HepG2 (cell line): ENCODE data around the gene NEK9. TPM values are rescaled to one million over a fixed set of nuclear protein-coding genes. Genes with fewer than 3 reads are reported as not detected.

Experiments used
- ATF7 ChIP-seq, 2 experiments: fragments of 450-650 bp in 1 of 2; sonication (generic) in 1 of 2; formaldehyde crosslinking in 1 of 2; IDR thresholded peaks; 2 replicates each; pipeline versions ENCODE4 v1.4.0 to v1.6.1; 2016 to 2020; ENCODE audit warnings: antibody characterized with exemption in 1 of 2, mild to moderate bottlenecking in 1 of 2, missing genetic modification reagents in 1 of 2
- CEBPB ChIP-seq: IDR thresholded peaks from 2 replicates; pipeline ENCODE4 v1.6.1; 2011; ENCODE audit warnings: low read depth, low read length, improper control_type of control experiment, borderline replicate concordance
- FOXK1 ChIP-seq: sonication (generic); formaldehyde crosslinking; IDR thresholded peaks from 2 replicates; pipeline ENCODE4 v1.4.0; 2020; ENCODE audit warnings: low read depth, missing genetic modification reagents, borderline replicate concordance
- GLI4 ChIP-seq: sonication (generic); formaldehyde crosslinking; IDR thresholded peaks from 2 replicates; pipeline ENCODE4 v1.5.1; 2020; ENCODE audit warnings: missing genetic modification reagents, mild to moderate bottlenecking, moderate library complexity, borderline replicate concordance
- IRF2 ChIP-seq: IDR thresholded peaks from 2 replicates; pipeline ENCODE4 v1.6.1; 2018; ENCODE audit warnings: missing genetic modification reagents, missing compliant biosample characterization
- JUNB ChIP-seq: sonication (generic); formaldehyde crosslinking; IDR thresholded peaks from 2 replicates; pipeline ENCODE4 v1.8.0; 2022; ENCODE audit warnings: missing genetic modification reagents, mild to moderate bottlenecking, borderline replicate concordance
- MEIS2 ChIP-seq: sonication (generic); formaldehyde crosslinking; IDR thresholded peaks from 2 replicates; pipeline ENCODE4 v1.9.0; 2021; ENCODE audit warnings: mild to moderate bottlenecking, missing genetic modification reagents
- MXI1 ChIP-seq: IDR thresholded peaks from 3 replicates; pipeline ENCODE4 v1.6.1; 2012; ENCODE audit warnings: low read depth, low read length, inconsistent platforms, borderline replicate concordance
- POLR2A ChIP-seq, 2 experiments: IDR thresholded peaks; 2 replicates each; pipeline ENCODE4 v1.6.1; 2011; ENCODE audit warnings: low read depth in 2 of 2, low read length in 2 of 2, mild to moderate bottlenecking in 1 of 2, moderate library complexity in 1 of 2; ENCODE audit not compliant: insufficient read depth in 1 of 2
- REPIN1 ChIP-seq: sonication (generic); formaldehyde crosslinking; IDR thresholded peaks from 2 replicates; pipeline ENCODE4 v1.8.0; 2022; ENCODE audit warnings: missing genetic modification reagents, low read depth, mild to moderate bottlenecking, borderline replicate concordance
- SNRNP70 ChIP-seq: fragments of 200-400 bp; formaldehyde crosslinking; IDR thresholded peaks from 2 replicates; pipeline ENCODE4 v1.6.1; 2017; ENCODE audit warnings: mild to moderate bottlenecking, low read depth, low read length, moderate library complexity
- ZNF501 ChIP-seq: sonication (generic); formaldehyde crosslinking; IDR thresholded peaks from 2 replicates; pipeline ENCODE4 v1.5.1; 2020; ENCODE audit warnings: mild to moderate bottlenecking, moderate library complexity, missing genetic modification reagents
- ZNF773 ChIP-seq: sonication (generic); formaldehyde crosslinking; IDR thresholded peaks from 2 replicates; pipeline ENCODE4 v1.4.0; 2020; ENCODE audit warnings: missing genetic modification reagents, borderline replicate concordance
- ZNF883 ChIP-seq: sonication (generic); formaldehyde crosslinking; IDR thresholded peaks from 2 replicates; pipeline ENCODE4 v1.5.1; 2020; ENCODE audit warnings: mild to moderate bottlenecking, missing genetic modification reagents; ENCODE audit errors: not compliant biosample characterization
- polyA plus RNA-seq, 8 experiments: library from polyadenylated mRNA; depleted of rRNA in 3 of 8; stranded (reverse) in 7 of 8; unstranded in 1 of 8; fragments of >200 nt; fragmentation: Illumina TruSeq in 4 of 8; extraction: Trizol in 4 of 8; gene quantifications; 2 replicates each; pipeline versions ENCODE4 v1.2.1 to v1.2.3, GENCODE V29; 2011 to 2016; ENCODE audit warnings: low read depth in 4 of 8, missing spikeins in 1 of 8, mixed read lengths in 1 of 8; ENCODE audit not compliant: insufficient read depth in 1 of 8
- total RNA-seq, 5 experiments: library from RNA; depleted of rRNA; stranded (reverse); fragments of >200 nt; fragmentation: Illumina TruSeq; extraction: Trizol; gene quantifications; 2 replicates each; pipeline ENCODE4 v1.2.3, GENCODE V29; 2016; ENCODE audit warnings: low read depth in 1 of 5
- TF ChIP-seq, protein P1 (sequence below): sonication (generic); formaldehyde crosslinking; IDR thresholded peaks from 2 replicates; pipeline ENCODE4 v1.5.1; 2020; ENCODE audit warnings: missing genetic modification reagents, mild to moderate bottlenecking, borderline replicate concordance
- TF ChIP-seq, protein P2 (sequence below): IDR thresholded peaks from 2 replicates; pipeline ENCODE4 v1.6.1; 2016; ENCODE audit warnings: low read depth
- TF ChIP-seq, protein P3 (sequence below): IDR thresholded peaks from 2 replicates; pipeline ENCODE4 v1.6.1; 2012; ENCODE audit warnings: inconsistent platforms
- TF ChIP-seq, protein P4 (sequence below): sonication (generic); formaldehyde crosslinking; IDR thresholded peaks from 2 replicates; pipeline ENCODE4 v1.4.0; 2020; ENCODE audit warnings: missing genetic modification reagents, borderline replicate concordance
- TF ChIP-seq, protein P5 (sequence below): sonication (generic); formaldehyde crosslinking; IDR thresholded peaks from 2 replicates; pipeline ENCODE4 v1.4.0; 2020; ENCODE audit warnings: mild to moderate bottlenecking, missing genetic modification reagents

Gene NEK9
- total and polyA plus RNA-seq, 2 of the 13 experiments (the other 11 are each of a cell fraction or from before 2014, with no cell fraction given): 16.5 to 27.3 TPM

DNA sequence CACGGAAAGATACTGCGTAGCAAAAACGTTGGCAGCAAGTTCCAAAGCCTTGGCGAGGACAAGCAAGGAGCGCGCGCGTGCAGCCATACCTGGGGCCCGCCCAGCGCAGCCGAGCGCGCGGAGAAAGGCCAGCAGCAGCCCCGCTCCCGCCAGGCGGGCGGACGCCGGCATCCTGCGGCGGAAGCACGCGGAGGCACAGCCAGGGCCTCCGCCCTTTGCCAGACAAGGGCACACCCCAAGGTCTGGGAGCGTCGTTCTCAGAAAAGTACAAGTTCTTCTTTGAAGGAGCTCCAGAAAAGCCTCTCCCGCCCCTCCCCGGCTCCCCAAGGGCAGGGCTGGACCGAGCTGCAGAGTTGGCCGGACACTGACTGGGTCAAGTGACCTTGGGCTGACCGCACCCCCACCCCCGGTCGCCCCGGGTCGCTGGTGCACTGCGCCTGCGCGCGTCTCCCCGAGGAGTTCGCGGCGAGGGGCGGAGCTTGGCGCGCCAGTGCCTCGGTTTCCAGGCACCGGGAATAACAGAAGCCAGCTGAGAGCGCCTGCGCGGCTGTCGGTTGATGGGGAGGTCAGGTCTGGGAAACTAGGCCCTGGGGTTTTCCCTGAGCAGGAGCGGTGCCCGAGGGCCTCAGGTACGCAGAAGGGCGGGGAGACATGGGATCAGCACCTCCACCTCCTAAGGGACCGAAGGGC is 57.6 kb downstream of the NEK9 start, which contains the start of gene ZC2HC1C (continued):
- TF ChIP-seq, protein P1, sequence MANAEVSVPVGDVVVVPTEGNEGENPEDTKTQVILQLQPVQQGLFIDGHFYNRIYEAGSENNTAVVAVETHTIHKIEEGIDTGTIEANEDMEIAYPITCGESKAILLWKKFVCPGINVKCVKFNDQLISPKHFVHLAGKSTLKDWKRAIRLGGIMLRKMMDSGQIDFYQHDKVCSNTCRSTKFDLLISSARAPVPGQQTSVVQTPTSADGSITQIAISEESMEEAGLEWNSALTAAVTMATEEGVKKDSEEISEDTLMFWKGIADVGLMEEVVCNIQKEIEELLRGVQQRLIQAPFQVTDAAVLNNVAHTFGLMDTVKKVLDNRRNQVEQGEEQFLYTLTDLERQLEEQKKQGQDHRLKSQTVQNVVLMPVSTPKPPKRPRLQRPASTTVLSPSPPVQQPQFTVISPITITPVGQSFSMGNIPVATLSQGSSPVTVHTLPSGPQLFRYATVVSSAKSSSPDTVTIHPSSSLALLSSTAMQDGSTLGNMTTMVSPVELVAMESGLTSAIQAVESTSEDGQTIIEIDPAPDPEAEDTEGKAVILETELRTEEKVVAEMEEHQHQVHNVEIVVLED (CRISPR knock-in tag): peak; percentile 52; the same call in 1 of the 2 replicates
- TF ChIP-seq ZNF501 (CRISPR knock-in tag) (peak; percentile 94), CEBPB (no peak), IRF2 (CRISPR knock-in tag) (peak; percentile 57; the same call in 1 of the 2 replicates), REPIN1 (CRISPR knock-in tag) (0 out of 2 replicates have a peak, but pooled peaks have one; percentile 53), ZNF773 (CRISPR knock-in tag) (0 out of 2 replicates have a peak, but pooled peaks have one; percentile 76), GLI4 (peak; percentile 72; the same call in 1 of the 2 replicates), FOXK1 (CRISPR knock-in tag) (peak; percentile 30; the same call in 1 of the 2 replicates), MEIS2 (peak; percentile 69), JUNB (CRISPR knock-in tag) (no peak), ZNF883 (peak; percentile 17), MXI1 (peak; percentile 63; the same call in 1 of the 3 replicates), POLR2A (IDR thresholded peaks at IDR 0.05; ENCODE audit: insufficient read depth in 1 of 2, low read depth in 2 of 2, low read length in 2 of 2) (peak; percentile 85 to 87), SNRNP70 (no peak), ATF7 (IDR thresholded peaks at IDR 0.05) (no peak), ATF7 (CRISPR knock-in tag; IDR thresholded peaks at IDR 0.05) (no peak)
- TF ChIP-seq, protein P2, sequence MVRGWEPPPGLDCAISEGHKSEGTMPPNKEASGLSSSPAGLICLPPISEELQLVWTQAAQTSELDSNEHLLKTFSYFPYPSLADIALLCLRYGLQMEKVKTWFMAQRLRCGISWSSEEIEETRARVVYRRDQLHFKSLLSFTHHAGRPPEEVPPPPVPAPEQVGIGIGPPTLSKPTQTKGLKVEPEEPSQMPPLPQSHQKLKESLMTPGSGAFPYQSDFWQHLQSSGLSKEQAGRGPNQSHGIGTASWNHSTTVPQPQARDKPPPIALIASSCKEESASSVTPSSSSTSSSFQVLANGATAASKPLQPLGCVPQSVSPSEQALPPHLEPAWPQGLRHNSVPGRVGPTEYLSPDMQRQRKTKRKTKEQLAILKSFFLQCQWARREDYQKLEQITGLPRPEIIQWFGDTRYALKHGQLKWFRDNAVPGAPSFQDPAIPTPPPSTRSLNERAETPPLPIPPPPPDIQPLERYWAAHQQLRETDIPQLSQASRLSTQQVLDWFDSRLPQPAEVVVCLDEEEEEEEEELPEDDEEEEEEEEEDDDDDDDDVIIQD (CRISPR knock-in tag): peak; percentile 26; the same call in 1 of the 2 replicates
- TF ChIP-seq, protein P3, sequence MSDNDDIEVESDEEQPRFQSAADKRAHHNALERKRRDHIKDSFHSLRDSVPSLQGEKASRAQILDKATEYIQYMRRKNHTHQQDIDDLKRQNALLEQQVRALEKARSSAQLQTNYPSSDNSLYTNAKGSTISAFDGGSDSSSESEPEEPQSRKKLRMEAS: peak; percentile 84
- TF ChIP-seq, protein P4, sequence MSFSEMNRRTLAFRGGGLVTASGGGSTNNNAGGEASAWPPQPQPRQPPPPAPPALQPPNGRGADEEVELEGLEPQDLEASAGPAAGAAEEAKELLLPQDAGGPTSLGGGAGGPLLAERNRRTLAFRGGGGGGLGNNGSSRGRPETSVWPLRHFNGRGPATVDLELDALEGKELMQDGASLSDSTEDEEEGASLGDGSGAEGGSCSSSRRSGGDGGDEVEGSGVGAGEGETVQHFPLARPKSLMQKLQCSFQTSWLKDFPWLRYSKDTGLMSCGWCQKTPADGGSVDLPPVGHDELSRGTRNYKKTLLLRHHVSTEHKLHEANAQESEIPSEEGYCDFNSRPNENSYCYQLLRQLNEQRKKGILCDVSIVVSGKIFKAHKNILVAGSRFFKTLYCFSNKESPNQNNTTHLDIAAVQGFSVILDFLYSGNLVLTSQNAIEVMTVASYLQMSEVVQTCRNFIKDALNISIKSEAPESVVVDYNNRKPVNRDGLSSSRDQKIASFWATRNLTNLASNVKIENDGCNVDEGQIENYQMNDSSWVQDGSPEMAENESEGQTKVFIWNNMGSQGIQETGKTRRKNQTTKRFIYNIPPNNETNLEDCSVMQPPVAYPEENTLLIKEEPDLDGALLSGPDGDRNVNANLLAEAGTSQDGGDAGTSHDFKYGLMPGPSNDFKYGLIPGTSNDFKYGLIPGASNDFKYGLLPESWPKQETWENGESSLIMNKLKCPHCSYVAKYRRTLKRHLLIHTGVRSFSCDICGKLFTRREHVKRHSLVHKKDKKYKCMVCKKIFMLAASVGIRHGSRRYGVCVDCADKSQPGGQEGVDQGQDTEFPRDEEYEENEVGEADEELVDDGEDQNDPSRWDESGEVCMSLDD (CRISPR knock-in tag): peak; percentile 66; the same call in 1 of the 2 replicates
- TF ChIP-seq, protein P5, sequence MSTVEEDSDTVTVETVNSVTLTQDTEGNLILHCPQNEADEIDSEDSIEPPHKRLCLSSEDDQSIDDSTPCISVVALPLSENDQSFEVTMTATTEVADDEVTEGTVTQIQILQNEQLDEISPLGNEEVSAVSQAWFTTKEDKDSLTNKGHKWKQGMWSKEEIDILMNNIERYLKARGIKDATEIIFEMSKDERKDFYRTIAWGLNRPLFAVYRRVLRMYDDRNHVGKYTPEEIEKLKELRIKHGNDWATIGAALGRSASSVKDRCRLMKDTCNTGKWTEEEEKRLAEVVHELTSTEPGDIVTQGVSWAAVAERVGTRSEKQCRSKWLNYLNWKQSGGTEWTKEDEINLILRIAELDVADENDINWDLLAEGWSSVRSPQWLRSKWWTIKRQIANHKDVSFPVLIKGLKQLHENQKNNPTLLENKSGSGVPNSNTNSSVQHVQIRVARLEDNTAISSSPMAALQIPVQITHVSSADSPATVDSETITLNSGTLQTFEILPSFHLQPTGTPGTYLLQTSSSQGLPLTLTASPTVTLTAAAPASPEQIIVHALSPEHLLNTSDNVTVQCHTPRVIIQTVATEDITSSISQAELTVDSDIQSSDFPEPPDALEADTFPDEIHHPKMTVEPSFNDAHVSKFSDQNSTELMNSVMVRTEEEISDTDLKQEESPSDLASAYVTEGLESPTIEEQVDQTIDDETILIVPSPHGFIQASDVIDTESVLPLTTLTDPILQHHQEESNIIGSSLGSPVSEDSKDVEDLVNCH (CRISPR knock-in tag): no peak
